ENCODE results near the gene LHFPL3.

DNA sequence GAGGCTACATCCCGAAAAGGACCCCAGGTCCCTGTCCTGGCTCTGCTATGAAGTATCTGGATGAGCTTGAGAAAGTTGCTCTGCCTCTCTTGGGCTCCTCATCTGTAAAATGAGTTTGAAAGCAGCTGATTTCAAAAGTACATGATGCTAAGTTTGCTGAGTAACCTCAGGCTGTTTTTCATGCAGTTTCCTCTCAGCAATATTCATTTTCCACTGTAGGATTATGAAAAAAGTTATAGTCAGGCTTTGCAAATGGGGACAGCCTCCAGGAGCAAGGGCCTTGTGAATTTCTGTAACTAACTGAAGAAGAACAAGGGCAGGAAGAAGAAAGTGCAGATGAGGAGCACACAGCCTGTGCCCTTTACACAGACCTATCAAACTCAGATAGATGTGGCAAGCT, 518.3 kb downstream of the LHFPL3 start:
- no peak for TF ChIP-seq EP300 (conservative IDR thresholded peaks at IDR 0.05; ENCODE audit: poor library complexity, severe bottlenecking)
- no peak for TF ChIP-seq POLR2AphosphoS5 (IDR thresholded peaks at IDR 0.05)
- TF ChIP-seq SMC3 (conservative IDR thresholded peaks at IDR 0.05; ENCODE audit: poor library complexity), result no peak
- TF ChIP-seq, protein P1, sequence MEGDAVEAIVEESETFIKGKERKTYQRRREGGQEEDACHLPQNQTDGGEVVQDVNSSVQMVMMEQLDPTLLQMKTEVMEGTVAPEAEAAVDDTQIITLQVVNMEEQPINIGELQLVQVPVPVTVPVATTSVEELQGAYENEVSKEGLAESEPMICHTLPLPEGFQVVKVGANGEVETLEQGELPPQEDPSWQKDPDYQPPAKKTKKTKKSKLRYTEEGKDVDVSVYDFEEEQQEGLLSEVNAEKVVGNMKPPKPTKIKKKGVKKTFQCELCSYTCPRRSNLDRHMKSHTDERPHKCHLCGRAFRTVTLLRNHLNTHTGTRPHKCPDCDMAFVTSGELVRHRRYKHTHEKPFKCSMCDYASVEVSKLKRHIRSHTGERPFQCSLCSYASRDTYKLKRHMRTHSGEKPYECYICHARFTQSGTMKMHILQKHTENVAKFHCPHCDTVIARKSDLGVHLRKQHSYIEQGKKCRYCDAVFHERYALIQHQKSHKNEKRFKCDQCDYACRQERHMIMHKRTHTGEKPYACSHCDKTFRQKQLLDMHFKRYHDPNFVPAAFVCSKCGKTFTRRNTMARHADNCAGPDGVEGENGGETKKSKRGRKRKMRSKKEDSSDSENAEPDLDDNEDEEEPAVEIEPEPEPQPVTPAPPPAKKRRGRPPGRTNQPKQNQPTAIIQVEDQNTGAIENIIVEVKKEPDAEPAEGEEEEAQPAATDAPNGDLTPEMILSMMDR (IDR thresholded peaks at IDR 0.05; ENCODE audit: poor library complexity, severe bottlenecking), result no peak
- TF ChIP-seq EZH2 (IDR thresholded peaks at IDR 0.05; ENCODE audit: borderline replicate concordance, insufficient read depth, low read length, poor library complexity, severe bottlenecking), result no peak
- no peak for TF ChIP-seq TAF1 (IDR thresholded peaks at IDR 0.05; ENCODE audit: low read depth)
- TF ChIP-seq RAD21 (conservative IDR thresholded peaks at IDR 0.05), result no peak
